Nephron (organoid): Measurements from ENCODE around the gene FAH.

Experiments used
- H3K27ac Mint-ChIP-seq, 3 experiments: 2 replicates each; pipeline ENCODE4 v1.8.0; 2020; ENCODE audit warnings: mixed read lengths in 3 of 3, mild to moderate bottlenecking in 2 of 3, moderate library complexity in 1 of 3
- H3K27me3 Mint-ChIP-seq: 2 replicates; pipeline ENCODE4 v1.8.0; 2021; ENCODE audit warnings: low read depth, mild to moderate bottlenecking, moderate library complexity, mixed read lengths
- H3K36me3 Mint-ChIP-seq: 2 replicates; pipeline ENCODE4 v1.8.0; 2020; ENCODE audit warnings: low read depth, mixed read lengths
- H3K4me1 Mint-ChIP-seq: 2 replicates; pipeline ENCODE4 v1.8.0; 2020; ENCODE audit warnings: mixed read lengths
- H3K4me3 Mint-ChIP-seq, 3 experiments: 2 replicates each; pipeline ENCODE4 v1.8.0; 2020; ENCODE audit warnings: mild to moderate bottlenecking in 3 of 3, mixed read lengths in 3 of 3, moderate library complexity in 2 of 3
- H3K9me3 Mint-ChIP-seq: 2 replicates; pipeline ENCODE4 v1.8.0; 2020; ENCODE audit warnings: mixed read lengths
- CTCF ChIP-seq, 3 experiments: fragments of 200-600 bp; sonication (generic); IDR thresholded peaks; one replicate each; pipeline ENCODE4 v1.5.0; 2021; ENCODE audit warnings: antibody characterized with exemption in 3 of 3; ENCODE audit not compliant: unreplicated experiment in 3 of 3

Gene FAH

DNA sequence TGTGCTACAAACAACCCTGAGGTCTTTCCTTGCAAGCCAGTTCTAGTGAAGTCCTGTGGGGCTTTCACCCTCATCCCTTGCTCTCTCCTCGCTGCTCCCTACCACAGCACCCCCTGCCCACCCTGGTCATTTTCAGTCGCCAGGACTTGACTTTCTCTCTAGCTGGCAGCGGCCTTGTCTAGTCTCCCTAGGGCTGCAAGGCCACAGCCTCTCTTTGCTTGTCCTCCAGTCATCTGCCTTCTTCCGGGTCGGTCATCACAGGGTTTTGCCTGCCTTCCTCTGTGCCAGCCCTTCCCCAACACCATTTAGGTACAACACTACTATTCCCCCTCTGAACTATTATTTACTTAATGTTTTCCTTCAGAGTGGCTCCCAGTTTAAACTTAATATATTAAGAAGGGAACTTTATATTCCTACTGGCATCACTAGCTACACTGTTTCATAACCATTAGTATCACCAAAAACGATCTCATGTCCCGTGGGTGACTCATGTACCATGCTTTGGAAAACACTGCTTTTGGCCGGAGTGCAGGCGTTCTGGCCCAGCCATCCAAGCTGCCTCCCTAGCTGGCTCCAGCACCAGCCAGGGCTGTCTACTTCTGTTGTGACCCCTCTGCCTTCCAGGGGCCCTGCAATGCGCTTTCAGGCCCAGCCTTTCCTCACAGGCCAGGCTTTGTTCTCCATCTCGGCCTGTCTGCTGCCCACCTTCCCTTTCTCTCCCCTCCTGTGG is 21.4 kb downstream of the FAH start:
- Mint-ChIP-seq H3K4me3 (no peak overlapping the region), H3K36me3 (peaks cover 70% of the 10 kb centered on the region), H3K9me3 (no peaks in the 10 kb centered on the region), H3K27me3 (no peaks in the 10 kb centered on the region), H3K27ac (no peak overlapping the region), H3K4me1 (no peaks in the 10 kb centered on the region)
- TF ChIP-seq CTCF (IDR thresholded peaks at IDR 0.05; ENCODE audit: unreplicated experiment in 3 of 3) = no peak

GRCh38 chr15:80175436-80175835 is 22.6 kb downstream of the FAH start:
- Mint-ChIP-seq H3K9me3 (no peaks in the 10 kb centered on the region), H3K27me3 (no peaks in the 10 kb centered on the region)

GRCh38 chr15:80176443-80176842 is 23.6 kb downstream of the FAH start:
- no peak overlapping the region for H3K4me3 Mint-ChIP-seq
- no peaks in the 10 kb centered on the region for H3K9me3 Mint-ChIP-seq
- H3K36me3 Mint-ChIP-seq = peaks cover 71% of the 10 kb centered on the region
- no peak overlapping the region for H3K27ac Mint-ChIP-seq
- H3K4me1 Mint-ChIP-seq = peaks cover 6% of the 10 kb centered on the region
- no peaks in the 10 kb centered on the region for H3K27me3 Mint-ChIP-seq
- no peak for TF ChIP-seq CTCF (IDR thresholded peaks at IDR 0.05; ENCODE audit: unreplicated experiment in 3 of 3)

More at GRCh38 chr15:80175436-80175835, 22.6 kb downstream of the FAH start:
- H3K4me1 Mint-ChIP-seq = peaks cover 6% of the 10 kb centered on the region
- H3K36me3 Mint-ChIP-seq = peaks cover 73% of the 10 kb centered on the region
- TF ChIP-seq CTCF (IDR thresholded peaks at IDR 0.05; ENCODE audit: unreplicated experiment in 3 of 3) = no peak
- no peak overlapping the region for H3K27ac Mint-ChIP-seq
- no peak overlapping the region for H3K4me3 Mint-ChIP-seq

DNA sequence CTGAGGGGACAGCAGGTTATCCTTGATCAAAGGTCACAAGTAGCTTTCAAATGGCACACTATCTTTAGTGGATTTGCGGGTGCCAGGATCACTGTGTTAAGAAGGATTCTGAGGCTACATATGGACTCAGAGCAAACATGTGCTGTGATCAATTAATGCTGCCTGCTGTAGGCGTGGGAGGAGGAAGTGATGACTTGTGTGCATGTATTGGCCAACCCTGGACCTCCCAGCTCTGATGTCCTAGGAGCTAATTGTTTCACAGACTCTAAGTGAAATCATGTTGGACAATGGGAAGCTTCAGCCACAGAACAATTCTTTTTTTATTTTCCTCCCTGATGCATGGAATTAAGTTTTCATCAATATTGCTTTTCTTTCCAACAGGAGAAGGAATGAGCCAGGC is 24.4 kb downstream of the FAH start:
- H3K4me3 Mint-ChIP-seq = no peak overlapping the region
- H3K4me1 Mint-ChIP-seq = peaks cover 10% of the 10 kb centered on the region
- peaks cover 72% of the 10 kb centered on the region for H3K36me3 Mint-ChIP-seq
- no peaks in the 10 kb centered on the region for H3K9me3 Mint-ChIP-seq
- H3K27ac Mint-ChIP-seq = no peak overlapping the region
- H3K27me3 Mint-ChIP-seq = no peaks in the 10 kb centered on the region
- TF ChIP-seq CTCF (IDR thresholded peaks at IDR 0.05; ENCODE audit: unreplicated experiment in 3 of 3) = no peak

- TF ChIP-seq CTCF (IDR thresholded peaks at IDR 0.05; ENCODE audit: unreplicated experiment in 3 of 3) = no peak
- H3K4me1 Mint-ChIP-seq = peaks cover 30% of the 10 kb centered on the region
- no peak overlapping the region for H3K27ac Mint-ChIP-seq
- no peak overlapping the region for H3K4me3 Mint-ChIP-seq
- no peaks in the 10 kb centered on the region for H3K27me3 Mint-ChIP-seq
- peaks cover 67% of the 10 kb centered on the region for H3K36me3 Mint-ChIP-seq
- no peaks in the 10 kb centered on the region for H3K9me3 Mint-ChIP-seq
Observed at GRCh38 chr15:80179025-80179759, 26.4 kb downstream of the FAH start.
